T-helper 2 cell treated with Interferon-gamma antibody and Interleukin-4, amounts not matched to agents 5 μg/mL and 100 μg/mL, for 36 hours (primary cell): ENCODE results near the gene TEX51.

Source experiments
- DNase-seq: peaks from one replicate; pipeline ENCODE4 v3.0.0; 2021; ENCODE audit warnings: low spot score
- H3K27ac Mint-ChIP-seq: one replicate; pipeline ENCODE4 v1.8.0; 2021; ENCODE audit warnings: mild to moderate bottlenecking, mixed read lengths
- H3K27me3 Mint-ChIP-seq: one replicate; pipeline ENCODE4 v1.8.0; 2021; ENCODE audit warnings: low read depth, mixed read lengths
- H3K36me3 Mint-ChIP-seq: one replicate; pipeline ENCODE4 v1.8.0; 2021; ENCODE audit warnings: low read depth, mixed read lengths
- H3K4me1 Mint-ChIP-seq: one replicate; pipeline ENCODE4 v1.8.0; 2021; ENCODE audit warnings: low read depth, mixed read lengths
- H3K4me3 Mint-ChIP-seq: one replicate; pipeline ENCODE4 v1.8.0; 2022; ENCODE audit warnings: mild to moderate bottlenecking, moderate library complexity, mixed read lengths
- H3K9me3 Mint-ChIP-seq: one replicate; pipeline ENCODE4 v1.8.0; 2021; ENCODE audit warnings: mixed read lengths

The TEX51 gene

GRCh38 chr2:126932529-126932928, 33.8 kb downstream of the TEX51 start:
- no peak overlapping the region for H3K4me3 Mint-ChIP-seq
- H3K36me3 Mint-ChIP-seq = no peaks in the 10 kb centered on the region
- no peaks in the 10 kb centered on the region for H3K9me3 Mint-ChIP-seq
- H3K27me3 Mint-ChIP-seq = peaks cover 9% of the 10 kb centered on the region
- DNase-seq = no peak
- no peaks in the 10 kb centered on the region for H3K4me1 Mint-ChIP-seq
- no peak overlapping the region for H3K27ac Mint-ChIP-seq

GRCh38 chr2:126932966-126933710, 34.4 kb downstream of the TEX51 start:
- no peaks in the 10 kb centered on the region for H3K9me3 Mint-ChIP-seq
- DNase-seq = no peak
- no peak overlapping the region for H3K27ac Mint-ChIP-seq
- H3K4me3 Mint-ChIP-seq = no peak overlapping the region
- no peaks in the 10 kb centered on the region for H3K36me3 Mint-ChIP-seq
- H3K27me3 Mint-ChIP-seq = peaks cover 11% of the 10 kb centered on the region
- no peaks in the 10 kb centered on the region for H3K4me1 Mint-ChIP-seq

GRCh38 chr2:126933711-126934091, 35.0 kb downstream of the TEX51 start:
- H3K27ac Mint-ChIP-seq = no peak overlapping the region

GRCh38 chr2:126934809-126935208, 36.1 kb downstream of the TEX51 start:
- DNase-seq = no peak
- Mint-ChIP-seq H3K27me3 (peaks cover 12% of the 10 kb centered on the region), H3K4me3 (no peak overlapping the region), H3K4me1 (no peaks in the 10 kb centered on the region), H3K27ac (no peak overlapping the region), H3K36me3 (no peaks in the 10 kb centered on the region), H3K9me3 (no peaks in the 10 kb centered on the region)

More at GRCh38 chr2:126933711-126934091, 35.0 kb downstream of the TEX51 start:
- DNase-seq = no peak
- H3K9me3 Mint-ChIP-seq = no peaks in the 10 kb centered on the region
- H3K4me1 Mint-ChIP-seq = no peaks in the 10 kb centered on the region
- H3K27me3 Mint-ChIP-seq = peaks cover 14% of the 10 kb centered on the region
- H3K36me3 Mint-ChIP-seq = no peaks in the 10 kb centered on the region
- no peak overlapping the region for H3K4me3 Mint-ChIP-seq

- Mint-ChIP-seq H3K27ac (no peak overlapping the region), H3K4me1 (no peaks in the 10 kb centered on the region), H3K4me3 (no peak overlapping the region), H3K27me3 (peaks cover 12% of the 10 kb centered on the region), H3K9me3 (no peaks in the 10 kb centered on the region), H3K36me3 (no peaks in the 10 kb centered on the region)
- no peak for DNase-seq
These were observed 37.1 kb downstream of the TEX51 start for GRCh38 chr2:126935774-126936173.

GRCh38 chr2:126936219-126936723, 37.6 kb downstream of the TEX51 start:
- no peak overlapping the region for H3K4me3 Mint-ChIP-seq
- no peak for DNase-seq
- H3K4me1 Mint-ChIP-seq = no peaks in the 10 kb centered on the region

GRCh38 chr2:126940331-126940730, 41.6 kb downstream of the TEX51 start:
- no peak for DNase-seq
- peaks cover 13% of the 10 kb centered on the region for H3K27me3 Mint-ChIP-seq
- H3K36me3 Mint-ChIP-seq = no peaks in the 10 kb centered on the region
- H3K9me3 Mint-ChIP-seq = peaks cover 9% of the 10 kb centered on the region
- no peak overlapping the region for H3K4me3 Mint-ChIP-seq
- no peaks in the 10 kb centered on the region for H3K4me1 Mint-ChIP-seq
- H3K27ac Mint-ChIP-seq = no peak overlapping the region

More at GRCh38 chr2:126936219-126936723, 37.6 kb downstream of the TEX51 start:
- Mint-ChIP-seq H3K27ac (no peak overlapping the region), H3K27me3 (peaks cover 12% of the 10 kb centered on the region), H3K36me3 (no peaks in the 10 kb centered on the region), H3K9me3 (no peaks in the 10 kb centered on the region)

- no peak for DNase-seq
- no peak overlapping the region for H3K4me3 Mint-ChIP-seq
- H3K36me3 Mint-ChIP-seq = no peaks in the 10 kb centered on the region
- H3K9me3 Mint-ChIP-seq = peaks cover 9% of the 10 kb centered on the region
- no peak overlapping the region for H3K27ac Mint-ChIP-seq
- H3K27me3 Mint-ChIP-seq = peaks cover 9% of the 10 kb centered on the region
- H3K4me1 Mint-ChIP-seq = no peaks in the 10 kb centered on the region
These were observed 43.9 kb downstream of the TEX51 start for GRCh38 chr2:126942427-126943203.

GRCh38 chr2:126943612-126944348, 45.1 kb downstream of the TEX51 start:
- Mint-ChIP-seq H3K4me3 (no peak overlapping the region), H3K27ac (no peak overlapping the region), H3K9me3 (peaks cover 9% of the 10 kb centered on the region), H3K36me3 (no peaks in the 10 kb centered on the region), H3K27me3 (peaks cover 3% of the 10 kb centered on the region), H3K4me1 (no peaks in the 10 kb centered on the region)
- no peak for DNase-seq

- H3K4me1 Mint-ChIP-seq = no peaks in the 10 kb centered on the region
- DNase-seq = no peak
- H3K4me3 Mint-ChIP-seq = no peak overlapping the region
- no peaks in the 10 kb centered on the region for H3K36me3 Mint-ChIP-seq
- no peak overlapping the region for H3K27ac Mint-ChIP-seq
- peaks cover 9% of the 10 kb centered on the region for H3K9me3 Mint-ChIP-seq
- peaks cover 3% of the 10 kb centered on the region for H3K27me3 Mint-ChIP-seq
These were observed 46.4 kb downstream of the TEX51 start for GRCh38 chr2:126945118-126945517.

GRCh38 chr2:126946318-126947102, 47.8 kb downstream of the TEX51 start:
- Mint-ChIP-seq H3K4me3 (no peak overlapping the region), H3K4me1 (no peaks in the 10 kb centered on the region), H3K9me3 (peaks cover 9% of the 10 kb centered on the region), H3K27me3 (peaks cover 3% of the 10 kb centered on the region), H3K27ac (no peak overlapping the region), H3K36me3 (no peaks in the 10 kb centered on the region)
- DNase-seq = no peak

- H3K9me3 Mint-ChIP-seq = peaks cover 9% of the 10 kb centered on the region
- H3K36me3 Mint-ChIP-seq = no peaks in the 10 kb centered on the region
- H3K4me3 Mint-ChIP-seq = no peak overlapping the region
- H3K27ac Mint-ChIP-seq = no peak overlapping the region
- no peak for DNase-seq
- H3K4me1 Mint-ChIP-seq = no peaks in the 10 kb centered on the region
- peaks cover 3% of the 10 kb centered on the region for H3K27me3 Mint-ChIP-seq
These were observed 48.4 kb downstream of the TEX51 start for GRCh38 chr2:126947103-126947429.

- no peaks in the 10 kb centered on the region for H3K36me3 Mint-ChIP-seq
- no peak overlapping the region for H3K4me3 Mint-ChIP-seq
- H3K27ac Mint-ChIP-seq = no peak overlapping the region
- no peaks in the 10 kb centered on the region for H3K4me1 Mint-ChIP-seq
- no peaks in the 10 kb centered on the region for H3K9me3 Mint-ChIP-seq
- peaks cover 2% of the 10 kb centered on the region for H3K27me3 Mint-ChIP-seq
- no peak for DNase-seq
These were observed 51.1 kb downstream of the TEX51 start for GRCh38 chr2:126949775-126950174.
